Pancreas (tissue), 10 donors: ENCODE measurements around the gene IQSEC2. TPM values are rescaled to one million over a fixed set of nuclear protein-coding genes. Genes with fewer than 3 reads are reported as not detected.

Experiments
- ATAC-seq, 4 donors: fragments of 200-7000 bp; cut with Tn5 transposase; one replicate each; pipeline versions ENCODE4 v1.8.0 to v1.9.1; 2020; ENCODE audit warnings: mild to moderate bottlenecking in 4 of 4, moderate library complexity in 4 of 4
- DNase-seq, 6 donors: peaks; one replicate each; pipeline ENCODE4 v3.0.0-alpha.2; 2020
- FAIRE-seq: peaks from 2 replicates; lab custom pipeline; 2012; peaks lifted over from hg19 to GRCh38; lab: Jason Lieb, UNC
- H3K27ac ChIP-seq, 4 donors: fragments of 200-600 bp; sonication (generic); 1 replicate in 3 of 4; 2 replicates in 1 of 4; pipeline versions ENCODE4 v1.5.0 to v1.8.0; 2020
- H3K27me3 ChIP-seq, 4 donors: fragments of 200-600 bp; one replicate each; pipeline ENCODE4 v1.8.0; 2021
- H3K36me3 ChIP-seq, 3 donors: fragments of 200-600 bp; sonication (generic) in 1 of 3; one replicate each; pipeline versions ENCODE4 v1.5.0 to v1.8.0; 2020 to 2021
- H3K4me1 ChIP-seq, 3 donors: fragments of 200-600 bp; one replicate each; pipeline ENCODE4 v1.8.0; 2021
- H3K4me3 ChIP-seq, 4 donors: fragments of 200-600 bp; sonication (generic) in 2 of 4; one replicate each; pipeline versions ENCODE4 v1.5.0 to v1.8.0; 2020 to 2021
- H3K9me3 ChIP-seq, 4 donors: fragments of 200-600 bp; one replicate each; pipeline ENCODE4 v1.8.0; 2021
- WGBS, 2 donors: extraction: QIAGEN DNeasy Blood & Tissue Kit; methylation state at CpG; one replicate each; pipeline ENCODE4 v1.1.7; 2013; 5-methylcytosine and 5-hydroxymethylcytosine counted together
- intact Hi-C, 3 donors: fragments of 100-400 bp; cut with DNase I; formaldehyde crosslinking; loops; one replicate each; pipeline versions ENCODE4 v1.11.1 to v1.14.2; 2022
- polyA plus RNA-seq, 2 donors: library from polyadenylated mRNA; stranded (reverse); fragments of 200-250 nt; gene quantifications; one replicate each; pipeline ENCODE4 v1.2.3, GENCODE V29; 2013
- total RNA-seq, 6 donors: library from RNA; stranded (reverse); fragmentation: NEBNext Ultra II Directional in 4 of 6; extraction: Animal tissue kit (Norgen Biotek cat#: 25700) in 4 of 6; gene quantifications; one replicate each; pipeline versions ENCODE4 v1.2.1 to v1.2.4, GENCODE V29; 2021 to 2023
- TF ChIP-seq, protein P1 (sequence below), 4 donors: fragments of 200-600 bp; sonication (generic) in 3 of 4; IDR thresholded peaks; one replicate each; pipeline versions ENCODE4 v1.5.0 to v1.8.0; 2021; ENCODE audit warnings: antibody characterized with exemption in 4 of 4
- donor health status: healthy with polysubstance abuse.
- donor health status: DM: no; HTN: no; CAD: no; lungs with moderate emphysema.
- donor health status: DM: no; HTN: no; CAD: no.
- donor health status: control.
- donor health status: control.
- donor health status: Bipolar disorder and iron deficiency.
- donor health status: DM: yes; HTN: yes; CAD: no.
- donor health status: DM: no; HTN: no; CAD: no.
- donor health status: DM: no; HTN: no; CAD: no.
- donor health status: DM: yes; HTN: yes; CAD: no.

The IQSEC2 gene
- total and polyA plus RNA-seq, 8 donors, result 7.5 to 13.2 (median 9.7) TPM

DNA sequence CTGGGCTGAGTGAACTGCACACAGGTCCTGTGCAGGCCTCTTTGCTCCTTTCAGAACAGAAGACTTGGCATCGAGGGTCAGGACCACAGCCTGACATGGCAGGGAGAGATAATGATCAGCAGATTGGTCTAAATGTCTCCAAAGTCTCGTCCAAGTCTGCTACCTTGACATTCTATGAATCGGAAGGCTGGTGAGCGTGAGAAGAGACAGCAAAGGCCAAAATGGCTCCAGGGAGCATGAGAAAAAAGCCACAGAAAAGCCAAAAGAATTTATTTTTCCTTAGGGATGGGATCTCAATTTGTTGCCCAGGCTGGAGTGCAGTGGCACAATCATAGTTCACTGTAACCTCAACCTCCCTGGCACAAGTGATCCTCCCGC is 32.3 kb upstream of the IQSEC2 start:
- DNase-seq (no peak), ATAC-seq (no peak), FAIRE-seq (no peak)
- H3K4me3 ChIP-seq, result no peak overlapping the region
- H3K27ac ChIP-seq, result peak overlapping the region in 1 of 4 donors; percentile 22
- H3K4me1 ChIP-seq, result no peaks in the 10 kb centered on the region
- TF ChIP-seq, protein P1, sequence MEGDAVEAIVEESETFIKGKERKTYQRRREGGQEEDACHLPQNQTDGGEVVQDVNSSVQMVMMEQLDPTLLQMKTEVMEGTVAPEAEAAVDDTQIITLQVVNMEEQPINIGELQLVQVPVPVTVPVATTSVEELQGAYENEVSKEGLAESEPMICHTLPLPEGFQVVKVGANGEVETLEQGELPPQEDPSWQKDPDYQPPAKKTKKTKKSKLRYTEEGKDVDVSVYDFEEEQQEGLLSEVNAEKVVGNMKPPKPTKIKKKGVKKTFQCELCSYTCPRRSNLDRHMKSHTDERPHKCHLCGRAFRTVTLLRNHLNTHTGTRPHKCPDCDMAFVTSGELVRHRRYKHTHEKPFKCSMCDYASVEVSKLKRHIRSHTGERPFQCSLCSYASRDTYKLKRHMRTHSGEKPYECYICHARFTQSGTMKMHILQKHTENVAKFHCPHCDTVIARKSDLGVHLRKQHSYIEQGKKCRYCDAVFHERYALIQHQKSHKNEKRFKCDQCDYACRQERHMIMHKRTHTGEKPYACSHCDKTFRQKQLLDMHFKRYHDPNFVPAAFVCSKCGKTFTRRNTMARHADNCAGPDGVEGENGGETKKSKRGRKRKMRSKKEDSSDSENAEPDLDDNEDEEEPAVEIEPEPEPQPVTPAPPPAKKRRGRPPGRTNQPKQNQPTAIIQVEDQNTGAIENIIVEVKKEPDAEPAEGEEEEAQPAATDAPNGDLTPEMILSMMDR (IDR thresholded peaks at IDR 0.05), result no peak
- no peaks in the 10 kb centered on the region for H3K9me3 ChIP-seq
- intact Hi-C loops, result loop anchor here in 2 of 3 donors (5.0 to 10.0 kb wide), 2 partner anchors 121 to 124 kb away; partner anchors contain the start of gene HSD17B10 (in 1 of the 2)
- H3K36me3 ChIP-seq, result no peaks in the 10 kb centered on the region
- WGBS, 2 donors, result 62 to 68% methylated on average over 5 of the region's 5 CpGs
- H3K27me3 ChIP-seq, result peaks cover 0 to 4% (median 0%) of the 10 kb centered on the region in 4 donors

DNA sequence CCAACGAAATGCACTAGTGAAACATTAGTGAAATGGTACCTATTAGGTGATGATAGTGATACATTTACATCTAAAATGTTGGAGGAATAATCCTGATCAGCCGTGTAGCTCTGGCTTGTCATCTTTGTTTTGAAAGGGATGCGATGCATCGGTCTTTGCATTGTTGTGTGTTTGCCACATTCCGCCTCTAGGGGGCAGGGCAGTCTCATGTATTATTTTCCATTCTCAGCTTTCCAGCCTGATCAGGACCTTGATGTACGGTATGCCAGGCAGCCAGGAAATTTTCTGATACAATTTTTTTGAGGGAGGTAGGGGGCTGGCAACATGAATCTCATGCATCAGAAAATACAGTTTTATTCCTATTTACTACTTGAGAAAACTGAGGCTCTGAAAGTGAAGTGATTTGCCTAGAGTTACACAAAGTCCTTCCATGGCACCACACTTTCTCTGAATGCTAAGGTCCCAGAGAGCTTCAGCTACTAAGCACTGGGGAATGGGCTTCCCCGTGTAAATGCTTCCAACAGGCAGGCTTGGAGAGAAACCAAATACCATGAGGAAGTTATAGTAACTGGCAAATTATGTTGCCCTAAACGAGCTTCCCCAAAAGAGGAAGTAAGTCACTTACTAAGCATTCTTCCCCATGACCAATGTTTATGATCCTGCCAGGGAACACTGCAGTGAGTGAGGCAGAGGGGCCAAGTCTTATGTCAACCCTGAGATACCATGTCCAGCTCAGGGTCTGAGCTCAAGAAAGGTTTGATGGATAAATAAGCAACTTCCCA is 31.8 kb upstream of the IQSEC2 start:
- peak; percentile 98 for FAIRE-seq
- TF ChIP-seq, protein P1 (IDR thresholded peaks at IDR 0.05), result peak; percentile 59 to 87 (median 80)
- Histone ChIP-seq H3K9me3 (no peaks in the 10 kb centered on the region), H3K4me1 (no peaks in the 10 kb centered on the region), H3K27ac (peak overlapping the region in 1 of 4 donors; percentile 22), H3K4me3 (no peak overlapping the region), H3K36me3 (no peaks in the 10 kb centered on the region), H3K27me3 (no peaks in the 10 kb centered on the region)
- peak; percentile 65 to 87 (median 85) for ATAC-seq
- intact Hi-C loops, result loop anchor here in 2 of 3 donors (5.0 to 10.0 kb wide), 2 partner anchors 122 to 124 kb away; partner anchors contain the start of gene HSD17B10 (in 1 of the 2)
- WGBS, 2 donors, result 8 to 10% methylated on average over 8 of the region's 8 CpGs
- DNase-seq, result peak in 5 of 6 donors; percentile 20 to 86 (median 64)

- H3K27ac ChIP-seq, result no peak overlapping the region
- no peaks in the 10 kb centered on the region for H3K27me3 ChIP-seq
- H3K36me3 ChIP-seq, result no peaks in the 10 kb centered on the region
- FAIRE-seq, result no peak
- no peaks in the 10 kb centered on the region for H3K4me1 ChIP-seq
- WGBS, 2 donors, result 54 to 58% methylated on average over 7 of the region's 7 CpGs
- no peak overlapping the region for H3K4me3 ChIP-seq
- TF ChIP-seq, protein P1 (IDR thresholded peaks at IDR 0.05), result no peak
- H3K9me3 ChIP-seq, result no peaks in the 10 kb centered on the region
- ATAC-seq, result no peak
- DNase-seq, result no peak
- intact Hi-C loops, result loop anchor here in 2 of 3 donors (5.0 to 10.0 kb wide), 2 partner anchors 125 to 127 kb away; partner anchors contain the start of gene HSD17B10 (in 1 of the 2)
Observed at GRCh38 chrX:53309837-53310236, 28.5 kb upstream of the IQSEC2 start.

DNA sequence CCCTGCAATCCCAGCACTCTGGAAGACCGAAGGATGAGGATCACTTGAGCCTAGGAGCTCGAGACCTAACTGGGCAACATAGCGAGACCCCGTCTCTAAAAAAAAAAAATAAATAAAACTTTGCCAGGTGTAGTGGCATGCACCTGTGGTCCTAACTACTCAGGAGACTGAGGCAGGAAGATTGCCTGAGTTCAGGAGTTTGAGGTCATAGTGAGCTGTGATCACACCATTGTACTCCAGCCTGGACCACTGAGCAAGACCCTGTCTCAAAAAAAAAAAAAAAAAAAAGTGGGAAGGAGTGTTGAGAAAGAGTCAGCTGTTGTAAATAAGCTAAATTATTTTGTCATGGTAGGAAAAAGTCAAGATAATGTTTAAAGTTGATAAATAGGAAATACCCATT is 27.5 kb upstream of the IQSEC2 start:
- 91 to 96% methylated on average over 4 of the region's 4 CpGs for WGBS, 2 donors
- no peak for FAIRE-seq

More for the DNA sequence above, 27.5 kb upstream of the IQSEC2 start:
- intact Hi-C loops, result no loop called here
- DNase-seq, result no peak
- TF ChIP-seq, protein P1 (IDR thresholded peaks at IDR 0.05), result no peak
- Histone ChIP-seq H3K27me3 (no peaks in the 10 kb centered on the region), H3K9me3 (no peaks in the 10 kb centered on the region), H3K36me3 (no peaks in the 10 kb centered on the region), H3K4me1 (no peaks in the 10 kb centered on the region), H3K4me3 (no peak overlapping the region), H3K27ac (no peak overlapping the region)
- no peak for ATAC-seq
